SKM-1 (cell line): Measurements from ENCODE around the gene BIN2.
"Not testable (repeated sequence)": the region's sequence is repeated elsewhere in the genome, so short reads cannot be mapped to it uniquely, and the experiment has no call there.

Experiments used
- DNase-seq: peaks from one replicate; lab custom pipeline; 2025; ENCODE audit not compliant: unreplicated experiment; lab: John Stamatoyannopoulos, UW

Gene BIN2

DNA sequence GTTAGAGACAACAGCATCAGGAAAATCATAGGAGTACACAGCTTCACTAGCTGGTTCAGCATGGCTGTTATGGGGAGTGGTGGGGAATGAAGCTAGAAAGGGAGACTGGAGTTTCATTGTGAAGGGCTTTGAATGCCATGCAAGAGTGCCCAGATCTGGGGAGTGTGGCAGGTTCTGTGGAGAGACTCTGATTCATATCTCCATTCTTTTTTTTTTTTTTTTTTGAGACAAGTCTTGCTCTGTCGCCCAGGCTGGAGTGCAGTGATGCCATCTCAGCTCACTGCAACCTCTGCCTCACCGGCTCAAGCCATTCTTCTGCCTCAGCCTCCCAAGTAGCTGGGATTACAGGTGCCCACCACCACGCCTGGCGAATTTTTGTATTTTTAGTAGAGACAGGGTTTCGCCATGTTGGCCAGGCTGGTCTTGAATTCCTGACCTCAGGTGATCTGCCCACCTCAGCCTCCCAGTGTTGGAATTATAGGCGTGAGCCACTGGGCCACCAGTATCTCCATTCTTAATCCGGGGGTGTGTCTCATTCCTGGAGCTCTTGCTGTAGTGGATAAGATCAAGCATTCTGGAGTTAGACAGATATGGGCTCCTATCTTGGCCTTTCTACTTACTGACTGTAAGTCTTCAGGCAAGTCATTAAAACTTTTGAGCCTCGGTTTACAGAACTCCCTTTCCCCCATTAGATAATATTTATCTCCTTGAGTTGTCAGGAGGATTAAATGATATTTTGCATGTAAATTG, 5.7 kb downstream of the BIN2 start:
- not testable (repeated sequence) for DNase-seq

DNA sequence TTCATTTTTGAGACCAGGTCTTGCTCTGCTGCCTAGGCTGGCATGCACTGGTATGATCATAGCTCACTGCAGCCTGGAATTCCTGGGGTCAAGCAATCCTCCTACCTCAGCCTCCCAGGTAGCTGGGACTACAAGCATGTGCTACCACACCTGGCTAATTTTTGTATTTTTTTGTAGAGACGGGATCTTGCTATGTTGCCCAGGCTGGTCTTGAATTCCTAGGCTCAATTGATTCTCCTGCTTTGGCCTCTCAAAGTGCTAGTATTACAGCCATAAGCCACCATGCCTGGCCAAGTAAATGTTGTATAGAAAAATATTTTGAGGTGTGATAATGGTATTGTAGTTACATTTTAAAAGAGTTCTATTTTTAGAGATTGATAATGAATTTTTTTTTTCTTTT, 12.6 kb downstream of the BIN2 start:
- no peak for DNase-seq

DNA sequence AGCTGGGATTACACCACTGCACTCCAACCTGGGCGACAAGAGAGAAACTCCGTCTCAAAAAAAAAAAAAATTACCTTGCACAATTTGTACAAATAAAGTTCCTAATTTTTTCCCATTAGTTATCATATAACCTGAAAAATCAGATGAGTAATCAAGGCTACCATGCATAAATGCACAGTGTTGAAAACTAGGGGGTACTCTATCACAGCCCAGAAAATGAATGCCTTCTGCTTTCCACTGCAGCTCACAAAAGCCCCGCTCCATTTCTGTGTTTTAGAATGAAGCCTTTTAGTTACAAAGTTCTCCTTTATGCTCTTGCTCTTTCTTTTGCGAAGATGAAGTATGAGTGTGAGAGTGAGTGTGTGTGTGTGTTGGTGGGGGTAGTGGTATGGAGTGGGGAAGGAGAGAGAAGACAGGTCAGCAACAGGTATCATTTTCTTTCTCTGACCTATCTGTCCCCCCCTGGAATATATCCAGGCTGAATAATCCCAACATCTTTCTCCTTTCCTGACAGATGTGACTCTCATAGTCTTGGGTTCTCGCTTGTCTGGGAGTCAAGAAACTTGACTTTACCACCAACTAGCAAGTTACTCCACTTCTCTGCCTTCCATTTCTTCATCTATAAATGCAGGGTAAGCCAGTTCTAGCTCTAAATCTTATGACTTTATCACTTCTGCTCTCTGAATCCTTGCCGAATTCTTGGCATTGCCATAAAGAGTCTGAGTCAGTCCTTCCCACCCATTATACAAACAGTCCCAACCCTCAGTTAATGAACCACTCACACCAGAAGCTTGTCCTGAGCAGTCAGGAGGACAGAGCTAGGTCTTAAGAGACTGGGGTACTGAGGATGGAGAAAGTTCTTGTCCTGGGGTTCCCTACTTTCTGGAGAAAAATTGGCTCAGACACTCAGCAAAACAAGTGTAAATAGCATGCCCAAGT, 16.1 kb downstream of the BIN2 start:
- no peak for DNase-seq

DNA sequence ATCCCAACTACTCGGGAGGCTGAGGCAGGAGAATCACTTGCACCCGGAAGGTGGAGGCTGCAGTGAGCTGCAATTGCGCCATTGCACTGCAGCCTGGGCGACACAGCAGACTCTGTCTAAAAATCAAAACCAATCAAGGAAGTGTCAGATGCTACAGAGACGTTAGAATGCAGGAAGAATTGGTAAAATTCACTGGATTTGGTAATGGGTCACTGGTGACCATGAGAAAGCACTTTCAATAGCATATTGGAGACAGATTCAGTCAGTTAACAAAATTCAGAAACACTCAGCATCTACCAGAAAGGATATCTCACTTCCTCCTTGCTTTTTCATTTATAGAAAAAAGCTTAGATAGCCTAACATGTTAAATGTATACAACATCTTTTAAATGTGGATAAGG, 17.5 kb downstream of the BIN2 start:
- no peak for DNase-seq

DNA sequence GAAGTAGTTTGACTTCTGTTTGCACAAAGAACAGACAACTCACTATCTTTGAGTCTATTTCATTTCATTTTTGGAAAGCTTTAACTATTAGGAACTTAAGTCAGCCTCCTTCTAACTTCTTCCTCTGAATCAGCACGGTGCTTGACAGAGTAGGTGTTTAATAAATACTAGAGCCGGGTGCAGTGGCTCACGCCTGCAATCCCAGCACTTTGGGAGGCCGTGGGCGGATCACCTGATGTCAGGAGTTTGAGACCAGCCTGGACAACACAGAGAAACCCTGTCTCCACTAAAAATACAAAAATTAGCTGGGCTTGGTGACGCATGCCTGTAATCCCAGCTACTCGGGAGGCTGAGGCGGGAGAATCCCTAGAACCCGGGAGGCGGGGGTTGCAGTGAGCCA, 23.2 kb downstream of the BIN2 start:
- DNase-seq: not testable (repeated sequence)

DNA sequence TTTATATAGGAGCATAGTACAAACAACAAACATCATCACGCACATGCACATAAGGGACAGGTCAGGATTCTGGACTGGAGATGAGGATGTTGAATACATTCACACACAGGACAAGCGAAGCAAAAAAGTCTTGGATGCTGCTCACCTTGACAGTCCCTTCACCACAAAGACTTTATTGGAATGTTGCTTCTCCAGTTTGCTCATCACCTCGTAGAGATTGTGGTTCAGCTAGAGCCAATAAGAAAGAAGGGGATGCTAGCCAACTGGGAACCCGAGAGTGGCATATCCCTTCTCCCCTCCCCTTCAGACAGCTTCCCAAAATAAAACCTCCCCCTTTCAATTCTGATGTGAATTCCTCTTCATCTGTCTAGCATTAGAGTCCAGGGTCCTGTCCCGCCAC, 28.3 kb downstream of the BIN2 start:
- no peak for DNase-seq

DNA sequence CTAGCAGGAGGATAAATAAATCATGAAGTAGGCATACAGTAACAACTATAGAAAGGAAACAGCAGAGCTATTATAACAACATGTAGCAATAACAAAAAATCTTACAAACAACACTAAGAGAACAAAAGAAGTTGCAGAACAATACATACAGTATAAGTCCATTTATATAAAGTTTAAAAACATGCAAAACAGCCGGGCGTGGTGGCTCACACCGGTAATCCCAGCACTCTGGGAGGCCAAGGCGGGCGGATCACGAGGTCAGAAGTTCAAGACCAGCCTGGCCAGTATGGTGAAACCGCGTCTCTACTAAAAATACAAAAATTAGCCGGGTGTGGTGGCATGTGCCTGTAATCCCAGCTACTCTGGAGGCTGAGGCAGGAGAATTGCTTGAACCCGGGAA, 29.9 kb downstream of the BIN2 start:
- not testable (repeated sequence) for DNase-seq

DNA sequence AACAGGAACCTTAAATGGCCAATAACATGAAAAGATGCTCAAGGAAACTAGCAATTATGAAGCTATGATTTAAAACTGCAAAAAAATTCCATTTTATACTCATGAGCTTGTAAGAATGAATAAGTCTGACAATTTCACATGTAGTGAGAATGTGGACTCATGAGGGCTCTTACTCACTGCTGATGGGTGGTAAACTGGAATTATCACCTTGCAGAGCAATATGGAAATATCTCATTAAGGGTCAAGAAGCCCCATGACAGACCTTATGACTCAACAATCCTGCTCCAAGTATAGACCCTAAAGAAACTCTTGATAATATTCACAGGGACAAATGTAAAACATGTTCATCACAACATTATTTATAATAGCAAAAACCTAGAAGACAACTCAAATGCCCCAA, 30.3 kb downstream of the BIN2 start:
- DNase-seq: no peak

DNA sequence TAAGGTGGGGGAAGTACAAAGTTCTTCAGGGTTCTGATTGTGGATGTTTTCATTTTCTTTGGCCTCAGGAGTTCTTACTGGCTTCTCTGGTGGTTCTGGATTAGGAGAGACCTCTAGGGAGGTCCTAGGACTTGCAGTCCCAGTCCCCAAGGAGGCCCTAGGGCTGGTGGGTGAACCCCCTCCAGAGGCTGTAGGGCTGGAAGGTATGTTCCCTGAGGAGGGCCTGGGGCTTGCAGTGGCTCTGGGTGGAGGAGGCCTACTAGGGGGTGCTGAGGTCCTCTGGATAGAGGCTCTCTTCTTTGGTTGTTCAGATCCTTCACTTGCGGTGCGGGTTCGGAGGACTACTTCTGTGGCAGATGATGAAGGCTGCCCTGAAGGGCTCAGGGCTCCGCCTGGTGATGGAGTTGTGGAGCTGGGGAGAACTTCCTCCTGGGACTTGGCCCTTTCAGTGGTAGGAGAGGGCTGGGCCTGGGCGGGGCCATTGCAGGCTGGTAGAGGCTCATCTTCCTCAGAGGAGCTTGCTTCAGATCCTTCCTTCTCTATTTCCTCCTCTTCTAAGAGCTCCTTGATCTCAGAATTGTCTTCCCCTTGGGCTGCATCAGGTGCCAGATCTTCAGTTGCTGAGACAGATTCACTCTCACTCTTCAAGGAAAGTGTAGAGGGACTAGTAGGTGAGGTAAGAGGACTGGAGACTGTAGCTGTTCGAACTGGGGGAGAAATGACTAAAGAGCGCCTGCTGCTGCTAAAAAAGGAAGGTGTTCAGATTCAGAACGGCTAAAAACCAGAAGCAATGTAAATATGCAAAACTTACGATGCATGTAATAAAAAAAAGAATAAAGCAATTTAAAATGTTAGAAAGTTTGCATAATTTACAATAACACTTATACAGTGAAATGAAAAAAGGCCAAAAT, 32.1 kb downstream of the BIN2 start:
- peak; percentile 5 for DNase-seq

DNA sequence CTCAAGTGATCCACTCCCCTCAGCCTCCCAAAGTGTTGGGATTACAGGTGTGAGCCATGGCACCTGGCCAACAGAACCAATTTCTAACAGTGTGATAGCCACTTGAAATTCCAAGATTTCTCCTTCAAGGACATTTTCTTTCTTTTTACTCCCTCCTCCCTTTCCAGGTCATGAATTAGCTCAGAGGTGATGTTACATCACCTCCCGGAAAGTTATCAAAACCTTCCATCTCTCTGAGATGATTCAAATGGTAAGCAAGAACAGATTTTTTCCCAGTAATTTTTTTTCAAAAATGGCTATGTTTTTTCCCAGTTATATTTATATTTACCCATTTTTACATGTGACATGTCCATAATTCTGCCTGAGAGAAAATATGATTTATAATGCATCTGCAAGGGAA, 38.1 kb downstream of the BIN2 start:
- DNase-seq: no peak

DNA sequence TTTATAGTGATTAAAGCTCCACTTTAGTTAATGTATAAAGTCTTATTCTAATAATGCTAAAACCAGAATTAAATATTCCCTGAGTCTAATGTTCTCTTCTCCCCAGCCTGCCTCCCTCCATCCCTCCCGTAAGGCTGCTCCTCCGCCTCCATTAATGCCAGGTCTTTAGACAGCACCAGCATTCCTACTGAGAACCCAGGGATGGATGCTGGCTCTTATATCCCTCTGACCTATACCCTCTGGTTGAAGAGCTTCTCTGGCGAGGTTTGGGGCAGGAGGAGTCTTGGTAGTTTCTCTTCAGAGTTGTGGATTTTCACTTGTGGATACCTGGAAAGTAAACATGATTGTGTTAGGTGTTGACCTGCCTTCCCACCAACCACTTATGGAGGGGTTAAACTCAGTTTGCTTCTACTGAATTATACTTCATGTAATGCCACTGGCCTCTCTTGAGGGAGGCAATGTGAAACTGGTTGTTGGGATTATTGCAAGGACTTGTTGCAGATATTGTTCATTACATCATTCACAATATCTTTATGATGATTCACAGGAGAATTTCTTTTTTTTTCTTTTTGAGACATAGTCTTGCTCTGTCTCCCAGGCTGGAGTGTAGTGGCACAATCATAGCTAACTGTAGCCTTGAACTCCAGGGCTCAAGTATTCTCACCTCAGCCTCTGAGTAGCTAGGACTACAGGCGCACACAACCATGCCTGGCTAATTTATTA, 42.6 kb downstream of the BIN2 start:
- DNase-seq: no peak

DNA sequence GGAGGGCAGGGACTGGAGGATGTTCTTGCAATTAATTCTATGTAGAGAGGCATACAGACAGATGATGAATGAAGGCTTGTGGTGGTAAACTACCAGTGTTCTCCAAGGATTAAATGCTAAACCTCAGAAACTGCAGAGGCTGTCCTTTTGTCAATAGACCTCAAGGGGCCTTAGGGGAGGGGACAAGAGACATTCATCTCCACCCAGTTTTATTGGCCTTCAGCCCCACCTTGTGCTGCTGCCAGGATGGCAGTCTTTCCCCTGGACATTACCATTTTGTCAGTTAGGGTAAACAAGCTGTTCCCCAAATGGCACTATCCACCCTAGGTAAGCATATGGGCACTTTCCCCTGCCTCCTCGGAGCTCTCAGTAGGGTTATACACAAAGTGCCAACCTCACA, 48.9 kb downstream of the BIN2 start:
- no peak for DNase-seq

DNA sequence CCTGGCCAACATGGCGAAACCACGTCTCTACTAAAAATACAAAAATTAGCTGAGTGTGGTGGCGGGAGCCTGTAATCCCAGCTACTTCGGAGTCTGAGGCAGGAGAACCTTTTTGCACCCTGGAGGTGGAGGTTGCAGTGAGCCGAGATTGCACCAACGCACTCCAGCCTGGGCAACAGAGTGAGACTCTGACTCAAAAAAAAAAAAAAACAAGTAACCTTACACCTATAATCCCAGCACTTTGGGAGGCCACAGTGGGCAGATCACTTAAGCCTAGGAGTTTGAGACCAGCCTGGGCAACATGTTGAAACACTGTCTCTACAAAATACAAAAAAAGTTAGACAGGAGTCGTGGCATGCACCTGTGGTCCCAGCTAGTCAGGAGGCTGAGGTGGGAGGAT, 51.2 kb downstream of the BIN2 start:
- DNase-seq: not testable (repeated sequence)

DNA sequence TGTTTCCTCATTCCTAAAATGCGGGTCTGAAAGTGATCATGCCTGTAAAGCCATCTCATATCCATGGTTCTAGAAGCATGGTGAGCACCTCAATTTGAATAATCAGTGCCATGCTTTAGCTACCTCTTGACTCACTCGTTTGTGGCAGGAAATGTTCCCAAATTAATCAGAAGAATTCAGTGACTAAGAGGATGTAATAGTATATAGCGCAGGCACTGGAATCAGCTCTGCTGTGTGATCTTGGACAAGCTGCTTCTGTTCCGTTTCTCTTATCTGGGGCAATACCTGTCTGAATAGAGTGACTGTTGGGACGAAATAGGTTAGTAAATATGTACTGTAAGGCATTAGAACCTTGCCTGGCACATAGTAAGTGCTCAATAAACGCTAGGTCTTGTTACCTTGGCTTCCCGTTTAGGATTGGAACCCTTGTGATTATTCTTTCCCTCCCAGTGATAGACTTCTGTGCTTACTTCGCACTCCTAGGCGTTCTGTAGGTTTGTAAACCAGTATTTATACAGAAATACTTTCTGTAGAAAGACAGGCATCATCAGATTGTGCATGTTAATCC, 52.9 kb downstream of the BIN2 start:
- no peak for DNase-seq

DNA sequence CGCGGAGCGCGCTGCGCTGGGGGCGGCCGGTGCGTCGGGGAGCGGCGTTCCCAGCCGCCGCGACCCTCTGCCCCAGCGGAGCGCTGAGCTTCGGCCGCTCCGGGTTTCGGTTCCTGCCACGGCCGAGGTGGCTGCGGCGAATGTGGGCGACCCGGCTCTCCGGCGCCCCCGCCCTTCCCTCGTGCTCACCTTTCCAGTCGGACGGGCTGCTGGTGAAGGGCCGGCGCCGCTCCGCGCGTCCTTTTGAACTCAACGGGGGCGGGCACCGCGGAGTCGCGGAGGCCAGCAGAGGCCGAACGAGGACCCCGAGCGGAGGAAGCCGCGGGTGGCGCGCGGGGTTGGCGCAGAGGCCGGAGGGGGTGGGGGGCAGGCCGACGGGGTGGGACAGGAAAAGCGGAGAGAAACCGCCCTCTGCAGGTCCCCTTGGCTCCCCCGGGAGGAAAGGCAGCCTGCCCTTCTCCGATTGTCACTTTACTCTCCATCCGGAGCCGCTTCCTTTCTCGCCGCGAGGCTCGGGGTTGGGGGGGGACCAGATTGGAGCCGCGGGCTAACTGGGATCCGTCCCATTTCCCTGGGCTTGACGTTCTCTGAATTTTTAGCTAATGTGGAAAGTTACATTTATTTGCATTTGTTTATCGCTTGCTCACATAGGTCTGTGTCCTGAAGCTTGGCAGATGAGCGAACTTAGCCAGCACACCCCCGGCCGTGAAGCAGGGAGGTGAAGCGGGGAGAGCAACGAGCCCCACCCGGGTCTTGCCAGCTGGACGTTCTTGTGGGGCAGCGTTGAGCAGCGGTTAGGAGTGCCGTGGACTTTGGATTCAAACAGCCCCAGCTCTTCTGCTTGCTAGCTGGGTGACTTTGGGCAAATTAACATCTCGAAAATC, 53.7 kb downstream of the BIN2 start, which contains the start of gene SMAGP:
Gene SMAGP (minus strand): TSS at position 349 of the 884 bp plus-strand sequence. CDS start 1,137 bp downstream, outside the sequence.
- no peak for DNase-seq

DNA sequence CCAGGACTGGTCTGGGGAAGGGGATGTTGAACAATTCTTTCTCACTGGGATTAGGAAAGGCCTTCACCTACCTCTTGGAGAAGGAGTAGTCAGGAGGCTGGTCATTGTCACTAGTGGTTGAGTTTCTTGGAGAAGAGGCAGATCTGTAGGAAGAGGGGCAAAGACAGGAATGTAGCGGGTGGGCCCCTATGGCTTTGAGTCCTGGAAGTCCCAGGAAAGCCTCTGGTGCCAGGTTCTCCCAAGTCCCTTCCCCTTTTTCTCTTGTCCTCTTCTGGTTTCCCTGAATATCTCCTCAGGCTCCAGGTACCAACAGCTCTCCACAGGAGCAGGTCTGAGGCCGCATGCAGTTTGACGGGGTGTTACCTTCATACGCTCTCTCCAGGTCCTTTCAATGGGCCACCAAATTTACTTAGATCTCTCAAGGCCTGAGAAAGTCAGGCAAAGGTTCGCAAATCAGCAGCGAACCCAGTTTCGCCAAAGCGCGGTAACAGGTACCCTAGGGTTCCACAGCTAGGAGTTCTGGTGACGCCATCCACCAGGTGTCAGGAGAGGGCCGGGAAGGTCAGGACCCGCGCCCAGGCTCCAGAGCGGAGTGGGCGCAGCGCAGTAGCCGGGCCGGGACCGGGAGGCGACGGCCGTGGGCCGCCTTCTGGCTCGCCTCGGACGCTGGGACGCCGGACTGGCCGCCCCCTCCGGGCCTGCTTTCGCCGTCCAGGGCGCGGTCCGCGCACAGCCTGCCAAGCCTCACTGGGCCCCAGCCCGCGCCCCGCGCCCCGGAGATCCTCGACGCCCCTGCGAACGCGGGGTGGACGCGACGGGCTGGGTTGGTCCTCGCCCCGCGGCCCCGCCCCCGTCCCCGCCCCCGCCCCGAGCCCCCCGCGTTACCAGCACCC, 54.6 kb downstream of the BIN2 start:
- no peak for DNase-seq

DNA sequence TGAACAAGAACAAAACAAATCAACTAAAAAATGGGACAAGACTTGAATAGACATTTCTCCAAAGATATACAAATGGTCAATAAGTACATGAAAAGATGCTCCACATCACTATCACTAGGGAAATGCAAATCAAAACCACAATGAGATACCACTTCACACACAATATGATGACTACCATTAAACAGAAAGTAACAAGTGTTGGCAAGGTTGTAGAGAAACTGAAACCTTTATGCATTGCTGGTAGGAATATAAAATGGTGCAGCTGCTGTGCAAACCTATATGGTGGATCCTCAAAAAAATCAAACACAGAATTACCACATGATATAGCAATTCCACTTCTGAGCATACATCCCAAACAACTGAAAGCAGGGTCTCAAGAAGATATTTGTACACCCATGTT, 59.0 kb downstream of the BIN2 start:
- DNase-seq: no peak

DNA sequence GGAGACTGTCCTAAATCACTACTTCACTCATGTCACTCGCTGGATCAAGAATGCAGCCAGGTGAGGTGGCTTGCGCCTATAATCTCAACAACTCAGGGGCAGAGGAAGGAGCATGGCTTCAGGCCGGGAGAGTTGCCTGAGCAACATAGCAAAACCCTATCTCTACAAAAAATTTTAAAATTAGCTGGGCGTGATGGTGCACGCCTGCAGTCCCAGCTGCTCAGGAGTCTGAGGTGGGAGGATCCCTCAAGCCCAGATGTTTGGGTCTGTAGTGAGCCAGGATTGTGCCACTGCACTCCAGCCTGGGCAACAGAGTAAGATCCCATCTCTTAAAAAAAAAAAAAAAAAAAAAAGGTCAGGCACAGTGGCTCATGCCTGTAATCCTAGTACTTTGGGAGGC, 59.7 kb downstream of the BIN2 start:
- no peak for DNase-seq
